PC-3 (cell line): Measurements from ENCODE around the gene ADIPOR1.

Experiments used
- EZH2 ChIP-seq: fragments of 300-600 bp; sonication (generic); IDR thresholded peaks from one replicate; pipeline ENCODE4 v1.6.1; 2017; ENCODE audit warnings: antibody characterized with exemption, mild to moderate bottlenecking, low read length; ENCODE audit not compliant: unreplicated experiment
- TF ChIP-seq, protein P1 (sequence below): fragments of 300-600 bp; sonication (generic); conservative IDR thresholded peaks from 2 replicates; pipeline ENCODE4 v1.5.1; 2017; ENCODE audit warnings: antibody characterized with exemption, low read depth, mild to moderate bottlenecking, low read length

DNA sequence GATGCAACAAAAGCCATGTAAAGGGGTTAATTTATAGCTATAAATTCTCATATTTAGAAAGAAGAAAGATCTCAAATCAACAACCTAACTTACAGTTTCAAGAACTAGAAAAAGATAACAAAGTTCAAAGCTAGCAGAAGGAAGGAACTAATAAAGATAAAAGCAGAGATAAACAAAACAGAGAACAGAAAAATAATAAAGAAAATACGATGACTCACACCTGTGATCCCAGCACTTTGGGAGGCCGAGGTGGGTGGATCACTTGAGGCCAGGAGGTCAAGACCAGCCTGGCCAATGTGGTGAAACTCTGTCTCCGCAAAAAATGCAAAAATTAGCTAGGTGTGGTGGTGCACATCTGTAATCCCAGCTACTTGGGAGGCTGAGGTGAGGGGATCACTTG is 36.6 kb upstream of the ADIPOR1 start:
- TF ChIP-seq, protein P1, sequence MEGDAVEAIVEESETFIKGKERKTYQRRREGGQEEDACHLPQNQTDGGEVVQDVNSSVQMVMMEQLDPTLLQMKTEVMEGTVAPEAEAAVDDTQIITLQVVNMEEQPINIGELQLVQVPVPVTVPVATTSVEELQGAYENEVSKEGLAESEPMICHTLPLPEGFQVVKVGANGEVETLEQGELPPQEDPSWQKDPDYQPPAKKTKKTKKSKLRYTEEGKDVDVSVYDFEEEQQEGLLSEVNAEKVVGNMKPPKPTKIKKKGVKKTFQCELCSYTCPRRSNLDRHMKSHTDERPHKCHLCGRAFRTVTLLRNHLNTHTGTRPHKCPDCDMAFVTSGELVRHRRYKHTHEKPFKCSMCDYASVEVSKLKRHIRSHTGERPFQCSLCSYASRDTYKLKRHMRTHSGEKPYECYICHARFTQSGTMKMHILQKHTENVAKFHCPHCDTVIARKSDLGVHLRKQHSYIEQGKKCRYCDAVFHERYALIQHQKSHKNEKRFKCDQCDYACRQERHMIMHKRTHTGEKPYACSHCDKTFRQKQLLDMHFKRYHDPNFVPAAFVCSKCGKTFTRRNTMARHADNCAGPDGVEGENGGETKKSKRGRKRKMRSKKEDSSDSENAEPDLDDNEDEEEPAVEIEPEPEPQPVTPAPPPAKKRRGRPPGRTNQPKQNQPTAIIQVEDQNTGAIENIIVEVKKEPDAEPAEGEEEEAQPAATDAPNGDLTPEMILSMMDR: no peak
- no peak for TF ChIP-seq EZH2
